HG03439 (cell line): ENCODE results near the gene BMP10.
"Not testable (repeated sequence)": the region's sequence is repeated elsewhere in the genome, so short reads cannot be mapped to it uniquely, and the experiment has no call there.

ENCODE experiments used
- ATAC-seq: cut with Tn5 transposase; IDR thresholded peaks from one replicate; pipeline ENCODE4 v1.9.1; 2021; ENCODE audit warnings: mild to moderate bottlenecking, moderate library complexity; ENCODE audit not compliant: unreplicated experiment

Gene BMP10

DNA sequence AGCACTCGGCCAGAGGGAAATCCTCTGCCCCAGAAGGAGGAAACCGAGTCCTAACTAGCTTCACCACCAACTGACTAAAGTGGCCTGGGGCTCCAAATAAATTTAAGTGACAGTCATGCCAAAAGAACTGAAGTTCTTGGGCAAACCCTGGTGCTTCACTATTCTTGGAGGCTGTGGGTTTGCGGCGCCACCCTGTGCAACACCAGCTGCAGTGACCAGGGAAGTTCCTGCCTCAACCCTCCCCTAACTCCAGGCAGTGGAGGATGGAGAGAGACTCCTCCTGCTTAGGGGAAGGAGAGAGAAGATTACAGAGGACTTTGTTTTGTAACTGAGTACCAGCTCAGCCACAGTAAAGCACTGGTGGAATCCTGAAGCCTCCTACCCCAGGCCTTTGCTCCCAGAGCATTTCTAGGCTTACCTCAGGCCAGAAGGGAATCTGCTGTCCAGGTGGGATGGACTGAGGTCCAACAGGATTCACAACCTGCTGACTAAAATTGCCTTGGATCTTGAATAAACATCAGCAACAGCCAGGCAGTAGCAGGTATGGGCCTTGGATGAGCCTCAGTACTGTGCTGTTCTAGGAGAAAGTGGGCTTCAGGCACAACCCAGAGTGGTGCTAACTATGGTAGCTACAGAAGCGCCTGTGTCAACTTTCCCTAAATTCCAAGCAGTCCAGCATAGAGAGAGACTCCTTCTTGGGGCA, 29.4 kb upstream of the BMP10 start:
- no peak for ATAC-seq

DNA sequence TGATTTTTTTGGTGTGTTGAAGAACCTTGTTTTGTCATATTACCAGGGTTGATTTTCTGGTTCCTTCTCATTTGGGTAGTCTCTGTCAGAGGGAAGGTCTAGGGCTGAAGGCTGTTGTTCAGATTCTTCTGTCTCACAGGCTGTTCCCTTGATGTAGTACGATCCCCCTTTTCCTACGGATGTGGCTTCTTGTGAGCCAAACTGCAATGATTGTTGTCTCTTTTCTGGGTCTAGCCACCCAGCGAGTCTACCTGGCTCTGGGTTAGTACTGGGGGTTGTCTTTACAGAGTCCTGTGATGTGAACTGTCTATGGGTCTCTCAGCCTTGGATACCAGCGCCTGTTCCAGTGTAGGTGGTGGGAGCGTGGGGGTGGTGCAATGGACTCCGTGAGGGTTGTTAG, 24.8 kb upstream of the BMP10 start:
- not testable (repeated sequence) for ATAC-seq

DNA sequence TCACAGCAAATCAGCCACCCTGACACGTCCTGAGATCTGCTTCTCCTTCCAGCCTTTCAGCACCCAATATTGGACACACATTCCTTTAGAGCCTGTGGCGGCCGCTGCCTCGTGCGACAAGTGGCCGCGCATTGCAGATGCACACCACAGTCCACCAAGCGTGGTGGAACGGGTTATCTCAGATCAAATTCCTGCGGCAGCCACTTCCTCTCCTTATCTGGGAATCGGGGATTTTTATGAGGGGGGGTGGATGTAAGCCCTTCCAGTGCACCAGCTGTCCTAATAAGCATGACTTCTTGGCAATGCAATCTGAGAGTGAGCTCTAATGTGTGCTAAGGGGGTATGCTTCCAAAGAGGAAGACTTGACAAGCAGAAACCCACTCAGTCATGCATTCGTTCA, 18.3 kb upstream of the BMP10 start:
- no peak for ATAC-seq

DNA sequence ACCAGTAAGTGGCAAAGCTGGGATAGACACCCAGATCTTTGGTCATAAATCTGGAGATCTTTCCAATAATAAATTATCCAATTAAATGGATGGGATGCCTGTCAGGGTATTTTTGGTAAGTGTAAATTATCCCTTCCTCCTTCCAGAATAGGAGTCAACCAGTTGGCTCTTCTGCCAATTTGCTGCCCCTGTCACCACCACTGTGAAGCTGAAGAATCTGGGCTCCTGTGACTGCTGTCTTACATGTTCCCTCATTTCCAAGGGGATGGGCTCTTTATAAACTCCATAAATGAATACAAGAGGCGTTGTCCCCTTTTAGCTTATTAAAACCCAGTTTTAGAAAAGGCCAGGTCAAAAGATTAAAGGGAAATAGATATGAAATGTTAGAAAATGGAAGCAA, 17.8 kb upstream of the BMP10 start:
- no peak for ATAC-seq

DNA sequence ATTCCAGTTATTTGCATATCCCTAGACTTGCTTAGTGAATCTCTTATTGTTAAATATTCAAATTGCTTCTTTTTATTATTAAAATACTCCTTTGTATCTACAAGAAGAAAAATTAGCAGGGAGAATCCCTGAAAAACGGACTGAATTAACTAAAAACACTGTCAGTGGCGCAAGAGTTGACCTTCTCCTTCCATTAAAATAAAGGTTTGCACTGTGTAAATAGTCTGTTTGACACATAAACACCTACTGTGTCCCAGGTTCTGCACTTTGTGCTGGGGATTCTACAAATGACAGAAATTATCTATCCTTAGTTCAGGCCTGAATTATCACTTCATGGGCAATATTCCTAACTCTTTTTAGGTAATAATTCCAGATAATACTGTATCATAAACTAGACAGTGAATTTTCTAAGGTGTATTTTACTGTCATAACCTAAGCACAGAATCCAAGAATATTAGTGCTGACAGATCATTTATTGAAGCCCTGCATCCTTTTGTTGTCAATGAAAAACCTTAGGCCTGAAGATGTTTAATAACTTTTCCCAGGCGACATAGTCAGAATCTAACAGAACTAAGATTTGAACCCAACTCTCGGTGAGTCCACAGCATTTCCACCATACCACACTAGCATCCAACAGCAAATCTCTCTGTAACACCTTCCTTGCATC, 17.0 kb upstream of the BMP10 start:
- ATAC-seq, result no peak

DNA sequence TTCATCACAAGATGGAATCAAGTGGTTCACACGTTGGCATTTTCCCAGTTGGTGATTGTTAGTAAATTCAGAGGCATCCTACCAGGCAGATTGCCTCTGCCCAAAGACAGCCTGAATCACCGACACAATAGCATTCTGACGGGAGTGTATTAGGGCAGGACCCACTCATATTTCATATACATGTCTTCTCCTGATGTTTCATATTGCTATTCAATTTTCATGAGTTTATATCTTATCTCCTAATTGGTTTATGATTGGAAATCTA, 14.5 kb upstream of the BMP10 start:
- no peak for ATAC-seq

DNA sequence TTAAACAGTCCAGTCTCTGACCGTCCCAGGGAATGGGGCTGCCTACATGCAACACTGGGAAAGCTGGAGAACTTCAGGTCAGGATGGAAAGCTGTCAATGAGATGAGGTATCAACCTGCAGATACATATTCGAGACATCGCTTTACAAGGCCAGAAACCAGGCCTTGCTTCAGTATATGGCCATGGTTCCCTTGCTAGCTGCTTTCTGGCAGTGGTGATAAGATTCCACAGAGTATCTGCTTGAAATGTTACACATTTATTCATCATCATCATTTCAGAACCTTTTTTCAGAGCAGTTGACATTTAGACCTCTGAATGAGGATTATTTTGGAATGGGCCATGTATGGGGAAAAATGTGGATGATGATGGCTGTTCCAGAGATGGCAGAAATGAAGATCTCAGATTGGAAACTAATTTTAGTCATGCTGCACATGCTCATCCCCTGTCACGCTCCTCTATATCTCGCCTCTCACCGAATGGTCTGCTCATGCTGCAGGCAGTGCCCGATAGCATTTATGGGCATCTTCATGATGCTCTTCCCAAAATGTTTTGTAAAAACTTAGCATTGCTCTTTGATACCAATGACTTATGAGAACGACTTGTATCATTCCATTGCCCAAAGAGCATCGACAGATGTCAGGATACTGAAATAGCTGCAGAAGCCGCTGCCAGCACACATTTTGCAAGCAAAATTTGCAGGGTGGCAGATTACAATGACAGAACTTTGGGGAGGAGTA, 14.0 kb upstream of the BMP10 start:
- no peak for ATAC-seq

DNA sequence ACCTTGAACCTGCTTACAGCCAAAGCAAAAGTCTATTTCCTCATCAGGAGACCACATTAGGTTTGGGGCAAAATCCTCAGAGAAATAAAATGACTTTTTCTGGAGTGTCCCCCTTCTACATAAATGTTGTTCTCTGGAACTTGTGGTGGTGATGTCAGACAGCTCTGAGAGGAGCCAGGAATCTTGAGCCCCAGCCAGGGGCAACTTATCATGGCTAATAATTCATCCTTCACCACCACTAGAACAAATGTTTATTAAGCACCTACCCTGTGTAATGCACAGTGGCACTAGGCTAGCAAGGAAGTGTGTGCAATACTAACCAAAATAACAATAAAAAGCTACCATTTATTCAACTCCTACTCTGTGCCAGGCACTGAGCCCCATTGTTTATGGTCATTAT, 9.0 kb upstream of the BMP10 start:
- no peak for ATAC-seq

DNA sequence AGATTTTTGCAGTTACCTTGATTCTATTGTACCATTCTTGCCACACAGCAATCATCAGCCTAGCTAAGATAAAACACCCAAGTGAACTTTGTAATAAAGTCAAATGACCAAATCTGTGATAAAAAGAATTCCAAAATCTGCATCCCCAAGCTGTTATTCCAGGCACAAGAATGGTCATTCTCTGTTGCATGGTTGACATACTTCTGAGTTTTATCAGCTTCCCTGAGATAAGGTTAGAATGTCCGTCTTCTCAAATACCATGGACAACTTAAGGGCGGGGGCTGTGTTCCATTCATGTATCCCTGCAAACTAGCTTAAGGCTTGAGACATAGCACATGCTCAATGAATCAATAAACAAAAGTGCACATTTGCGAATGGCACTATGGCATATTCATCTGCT, 8.1 kb upstream of the BMP10 start:
- no peak for ATAC-seq

DNA sequence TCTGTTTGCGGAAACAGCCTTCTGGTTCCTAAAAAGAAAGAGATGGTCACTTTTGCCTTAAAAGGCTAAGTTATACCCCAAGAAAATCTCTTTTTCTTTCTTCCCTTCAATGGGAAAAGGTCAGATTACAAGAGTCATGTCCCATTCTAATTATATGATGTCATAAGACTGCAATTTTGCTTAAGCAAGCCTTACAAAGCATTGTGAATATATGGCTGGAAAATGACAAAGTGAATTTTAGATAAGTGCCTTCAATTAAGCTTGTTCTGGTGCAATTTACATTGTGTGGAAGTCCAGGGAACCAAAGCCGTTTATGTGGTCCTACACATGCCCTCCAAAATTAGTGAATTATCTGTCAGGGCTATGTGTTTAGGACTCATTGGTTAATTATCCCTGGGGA, 7.6 kb upstream of the BMP10 start:
- no peak for ATAC-seq

DNA sequence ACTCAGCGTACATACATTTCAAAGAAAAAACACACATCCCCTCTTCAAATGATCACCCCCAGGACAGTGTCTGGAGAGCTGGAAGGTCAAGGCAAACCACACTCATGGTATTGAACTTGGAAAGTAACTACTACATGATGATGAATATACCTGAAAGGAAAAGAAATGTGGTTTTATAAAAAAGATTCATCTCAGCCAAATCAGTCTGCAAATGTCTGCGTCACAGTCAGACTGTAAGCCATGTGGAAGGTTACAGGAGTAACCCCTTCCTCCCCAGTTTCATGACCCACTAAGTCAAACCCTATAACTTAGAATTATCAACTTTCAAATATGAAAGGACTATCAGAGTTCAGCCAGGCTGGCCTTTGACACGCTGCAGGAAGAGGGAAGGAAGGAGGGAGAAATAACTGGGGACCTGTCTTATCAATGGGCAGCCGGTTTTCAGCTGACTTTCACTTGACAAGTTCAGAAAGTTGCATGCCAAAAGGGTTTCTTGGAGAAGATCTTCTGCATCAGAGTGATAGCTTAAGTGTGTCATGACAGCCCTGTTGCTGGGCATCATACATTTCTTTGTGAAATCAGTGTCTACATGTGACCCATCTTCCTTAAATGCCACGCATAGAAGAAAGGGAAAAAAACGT, 7.0 kb upstream of the BMP10 start:
- no peak for ATAC-seq

DNA sequence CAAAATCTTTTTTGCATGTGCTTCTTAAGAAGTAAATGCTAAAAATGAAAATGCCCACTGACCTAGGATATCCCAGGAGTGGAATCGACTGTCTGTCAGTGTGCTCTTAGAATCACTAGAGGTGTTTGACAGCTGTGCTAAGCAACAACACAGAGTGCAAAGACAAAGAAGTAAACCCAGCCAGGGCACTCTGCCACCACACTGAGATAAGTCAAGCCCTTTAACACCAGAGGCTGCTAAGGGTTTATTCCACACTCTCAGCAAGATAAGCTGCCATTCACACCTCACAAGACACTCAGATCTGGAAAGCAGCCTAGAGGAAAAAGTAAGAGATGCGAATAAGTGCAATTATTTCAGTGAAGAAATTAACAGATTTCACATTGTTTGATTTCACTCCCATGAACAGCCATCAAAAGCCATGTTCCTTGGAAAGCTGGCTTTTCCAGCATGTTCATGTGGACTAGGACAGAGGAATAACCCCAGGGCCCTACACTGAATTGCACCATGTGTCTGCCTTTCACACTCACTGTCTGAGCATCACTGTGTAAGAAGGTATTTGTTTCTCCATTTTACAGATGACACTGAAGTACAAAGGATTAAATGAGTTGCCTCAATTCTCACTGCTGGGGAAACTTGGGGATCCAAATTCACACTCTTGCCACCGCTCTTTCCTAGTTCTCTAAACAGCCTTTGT, 6.0 kb upstream of the BMP10 start:
- no peak for ATAC-seq

DNA sequence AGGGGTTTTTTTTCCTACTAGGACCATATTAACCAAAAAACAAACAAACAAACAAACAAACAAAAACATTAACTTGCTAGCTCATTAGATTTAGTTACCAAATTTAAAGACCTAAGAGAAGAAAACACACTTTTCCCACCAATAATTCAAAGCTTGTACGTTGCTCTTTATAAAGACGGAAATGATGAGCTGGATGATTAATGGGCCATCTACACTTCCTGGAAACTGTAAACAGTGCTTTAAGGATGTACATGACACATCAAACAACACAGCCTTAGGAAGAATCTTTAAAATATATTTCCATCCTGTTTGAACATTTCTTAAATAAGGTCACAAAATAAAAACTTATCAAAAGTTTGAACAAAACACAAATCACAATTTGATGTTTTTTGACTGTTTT, 982 bp downstream of the BMP10 start:
- no peak for ATAC-seq

DNA sequence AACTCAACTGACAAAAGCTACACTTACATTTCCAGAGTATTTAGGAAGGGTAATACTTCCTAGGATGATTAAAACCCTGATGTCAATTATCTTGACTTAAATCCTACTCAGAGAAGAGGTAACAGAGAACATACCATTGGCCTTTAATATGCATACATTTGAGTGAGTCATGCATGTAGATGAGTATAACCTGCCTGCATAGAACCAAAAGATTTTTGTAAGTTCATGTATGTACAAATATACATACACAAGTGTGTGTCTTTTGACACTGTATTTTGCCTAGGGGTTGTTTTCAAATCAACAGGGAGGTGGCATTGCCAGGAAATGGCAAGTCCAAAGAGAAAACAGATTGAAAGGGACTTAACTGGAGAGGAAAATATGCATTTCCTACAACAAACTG, 6.1 kb downstream of the BMP10 start:
- ATAC-seq, result no peak

DNA sequence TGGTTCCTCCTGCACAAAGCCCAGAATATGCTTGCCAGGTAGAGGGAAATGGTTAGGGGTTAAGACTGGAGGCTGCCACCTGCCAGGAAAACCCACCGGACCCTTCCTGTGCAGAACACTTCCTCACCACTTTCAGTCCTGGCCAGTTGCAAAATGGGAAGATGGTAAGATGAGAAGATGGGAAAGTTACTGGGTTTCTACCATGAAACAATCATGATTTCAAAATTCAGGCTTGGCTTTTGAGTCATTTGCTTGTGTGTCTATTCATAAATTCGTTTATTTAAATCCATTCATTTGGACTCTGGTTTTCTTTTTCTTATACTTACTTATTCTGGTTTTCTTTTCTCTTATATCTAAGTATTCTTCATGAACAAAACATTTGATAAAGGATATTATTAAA, 7.2 kb downstream of the BMP10 start:
- ATAC-seq, result no peak

DNA sequence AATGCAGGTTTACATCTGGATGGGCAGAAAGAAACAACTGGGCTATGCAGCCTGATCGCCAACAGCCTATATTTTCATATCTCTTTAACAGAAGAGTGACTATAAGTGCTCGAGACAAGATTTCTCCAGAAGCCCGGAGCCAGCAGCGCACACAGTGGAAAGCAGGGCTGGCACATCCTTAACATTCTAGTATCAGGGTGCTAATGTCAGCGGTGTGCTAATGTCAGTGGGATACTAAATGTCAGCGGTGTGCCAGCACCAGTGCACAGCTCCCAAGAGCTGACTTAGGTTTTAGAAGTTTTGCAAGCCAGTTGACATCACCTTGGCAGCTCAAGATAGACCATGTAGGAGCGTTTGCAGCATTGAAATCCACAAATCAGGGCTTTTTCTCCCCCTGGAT, 8.3 kb downstream of the BMP10 start:
- ATAC-seq, result no peak

DNA sequence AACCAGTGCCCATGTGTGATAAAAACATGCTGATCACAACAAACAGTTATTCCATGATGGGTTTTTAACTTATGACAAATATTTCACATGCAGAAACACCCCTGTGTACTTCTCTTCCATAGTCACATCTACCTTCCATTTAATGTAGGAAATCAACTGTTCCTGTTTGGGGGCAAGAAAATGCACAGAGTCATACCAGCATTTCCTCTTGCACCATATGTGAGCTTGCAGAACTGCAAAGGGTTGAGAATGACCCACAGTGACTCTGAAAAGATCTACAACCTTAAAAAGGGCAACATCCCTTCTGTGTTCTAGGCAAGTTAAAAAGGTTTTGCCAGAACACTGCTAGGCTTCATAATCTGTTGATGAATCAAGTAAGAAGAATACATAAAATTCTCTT, 9.9 kb downstream of the BMP10 start:
- ATAC-seq, result no peak

DNA sequence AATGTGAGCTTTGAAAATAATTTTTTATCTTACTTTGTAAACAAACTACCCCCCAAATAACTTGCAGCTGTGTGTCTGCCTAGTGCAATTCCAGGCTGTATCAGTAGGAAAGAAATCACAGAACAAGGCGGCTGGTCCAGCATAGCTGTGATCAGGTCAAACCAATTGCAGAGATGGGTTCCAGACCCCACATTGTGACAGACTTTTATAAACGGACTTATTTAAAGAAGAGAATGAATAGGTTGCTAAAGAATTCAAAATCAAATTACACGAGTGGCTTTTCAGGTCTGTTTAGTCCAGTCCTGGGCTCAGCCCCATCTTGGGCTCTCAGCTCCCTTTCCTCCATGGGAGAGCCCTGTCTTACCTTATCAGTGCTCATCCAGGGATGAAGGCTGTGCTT, 11.1 kb downstream of the BMP10 start:
- no peak for ATAC-seq

DNA sequence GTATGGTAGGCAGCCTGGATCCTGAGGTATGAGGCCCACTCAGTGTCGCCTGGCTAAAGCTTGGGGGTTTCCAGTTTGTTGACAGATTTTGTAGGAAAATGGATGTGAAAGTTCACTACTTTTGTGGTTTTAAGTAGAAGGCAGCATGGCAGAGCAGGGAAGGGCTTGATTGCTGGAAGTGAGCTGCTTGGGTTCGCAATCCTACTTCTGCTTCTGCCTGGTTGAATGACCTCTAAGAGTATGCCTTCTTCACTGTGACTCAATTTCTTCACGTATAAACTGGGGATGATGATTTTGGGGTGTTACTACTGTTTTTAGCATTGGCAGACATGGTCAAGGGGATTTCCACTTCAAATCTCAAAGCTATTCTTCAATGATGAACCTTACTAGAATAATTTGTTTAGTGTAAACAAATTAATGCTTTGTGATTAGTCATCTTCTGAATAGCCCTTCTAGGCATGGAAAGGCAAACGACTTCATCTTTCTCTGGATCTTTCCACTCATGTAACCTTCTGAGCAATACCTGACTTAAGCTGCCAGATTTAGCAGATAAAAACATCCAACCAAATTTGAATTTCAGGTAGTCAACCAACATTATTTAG, 13.2 kb downstream of the BMP10 start:
- ATAC-seq, result no peak

DNA sequence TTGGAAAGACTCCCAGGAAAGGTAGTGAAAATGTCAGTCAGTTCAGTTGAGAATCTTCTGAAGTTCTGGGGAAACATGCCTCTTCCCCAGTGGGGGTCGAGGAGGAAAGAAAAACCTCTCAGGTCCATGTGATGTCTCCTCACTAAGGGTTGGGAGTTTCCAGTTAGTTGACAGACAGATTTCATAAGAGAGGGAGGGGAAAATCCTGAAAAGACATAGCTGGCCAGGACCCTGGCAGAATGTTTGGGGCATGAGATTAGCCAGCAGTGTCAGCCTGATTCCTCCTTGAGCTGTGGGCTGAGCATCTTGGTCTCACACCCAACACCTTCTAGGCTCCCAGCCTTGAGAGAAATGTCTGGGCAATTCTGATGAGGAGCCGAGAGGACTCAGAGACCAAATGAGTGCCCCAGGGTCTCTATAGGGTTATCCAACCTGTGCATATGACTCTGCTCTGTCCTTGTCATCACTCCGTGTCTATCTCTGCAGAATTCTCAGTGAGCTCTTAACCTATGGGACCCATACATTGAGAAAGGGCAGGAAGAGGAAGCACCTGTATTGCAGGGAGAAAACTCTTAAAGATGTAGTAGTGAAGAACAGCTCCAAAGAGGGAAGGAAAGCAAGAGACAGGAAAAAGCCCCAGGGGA, 13.9 kb downstream of the BMP10 start:
- no peak for ATAC-seq

DNA sequence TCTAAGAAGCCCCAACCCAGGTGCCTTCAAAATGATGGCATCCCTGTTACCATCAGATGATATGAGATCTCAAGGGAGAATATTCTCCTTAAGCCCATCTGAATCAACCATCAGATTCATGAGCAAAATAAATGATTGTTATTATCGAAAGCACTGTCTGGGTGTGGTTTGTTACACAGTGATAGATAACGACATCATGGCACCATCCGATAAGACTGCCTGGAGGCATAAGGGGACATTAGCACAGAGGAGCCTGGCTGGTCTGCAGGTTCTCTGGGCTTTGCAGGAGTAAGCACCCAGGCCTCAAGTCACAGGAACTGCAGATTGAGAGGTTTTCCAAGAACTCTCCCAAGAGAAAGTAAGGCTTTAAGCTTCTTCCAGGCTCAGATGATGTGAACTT, 15.6 kb downstream of the BMP10 start:
- no peak for ATAC-seq
